GM19043 (cell line): ENCODE data around the gene ADI1.
"Not testable (repeated sequence)": the region's sequence is repeated elsewhere in the genome, so short reads cannot be mapped to it uniquely, and the experiment has no call there.

Source experiments
- ATAC-seq: cut with Tn5 transposase; IDR thresholded peaks from one replicate; pipeline ENCODE4 v1.9.1; 2021; ENCODE audit warnings: low read depth; ENCODE audit not compliant: unreplicated experiment

Gene ADI1

GRCh38 chr2:3451169-3451568 is 68.2 kb downstream of the ADI1 start:
- no peak for ATAC-seq

GRCh38 chr2:3450385-3451010 is 68.8 kb downstream of the ADI1 start:
- no peak for ATAC-seq

- ATAC-seq, result no peak
Observed at GRCh38 chr2:3449936-3450335, 69.4 kb downstream of the ADI1 start.

- ATAC-seq, result no peak
Observed at GRCh38 chr2:3449086-3449485, 70.2 kb downstream of the ADI1 start.

GRCh38 chr2:3448441-3448911 is 70.9 kb downstream of the ADI1 start:
- not testable (repeated sequence) for ATAC-seq

GRCh38 chr2:3447789-3448317 is 71.5 kb downstream of the ADI1 start:
- ATAC-seq, result no peak
